PC-9 (cell line): ENCODE results near the gene OLFML2A. TPM values are rescaled to one million over a fixed set of nuclear protein-coding genes. Genes with fewer than 3 reads are reported as not detected.

Experiments used
- BruUV-seq: library from RNA; stranded (reverse); fragments of 400-500 nt; replicated peaks from 2 replicates; lab custom pipeline; 2021; lab: Mats Ljungman, UMichigan
- CTCF ChIA-PET: fragments of 300-600 bp; sonication (Branson Sonifier 250); formaldehyde crosslinking; loops from one replicate; lab custom pipeline; 2022; ENCODE audit warnings: antibody characterized with exemption; lab: Charles Lee
- POLR2A ChIA-PET: fragments of 300-600 bp; sonication (Branson Sonifier 250); formaldehyde crosslinking; loops from one replicate; lab custom pipeline; 2022; ENCODE audit warnings: antibody characterized with exemption; ENCODE audit not compliant: unreplicated experiment; lab: Charles Lee
- DNase-seq, 2 experiments: peaks; one replicate each; pipeline versions ENCODE4 v3.0.0 to v3.0.0-alpha.2; 2015 to 2022; ENCODE audit warnings: mixed read lengths in 1 of 2
- H2AFZ ChIP-seq: fragments of 200-600 bp; sonication (generic); 2 replicates; pipeline ENCODE4 v1.8.1; 2017; ENCODE audit warnings: antibody characterized with exemption
- H3F3A ChIP-seq: fragments of 200-600 bp; sonication (generic); 2 replicates; pipeline ENCODE4 v1.8.1; 2017; ENCODE audit warnings: antibody characterized with exemption, mild to moderate bottlenecking, low read depth; ENCODE audit not compliant: insufficient read depth
- H3K27ac ChIP-seq: fragments of 200-600 bp; sonication (generic); 2 replicates; pipeline ENCODE4 v1.6.1; 2016; ENCODE audit warnings: mixed run types
- H3K27me3 ChIP-seq: fragments of 200-600 bp; sonication (generic); 2 replicates; pipeline ENCODE4 v1.6.1; 2016; ENCODE audit warnings: low read depth, mixed run types; ENCODE audit not compliant: insufficient read depth
- H3K36me3 ChIP-seq: fragments of 200-600 bp; sonication (generic); 2 replicates; pipeline ENCODE4 v1.6.1; 2016; ENCODE audit warnings: low read depth, mixed run types
- H3K4me1 ChIP-seq: fragments of 200-600 bp; sonication (generic); replicated peaks from 2 replicates; pipeline ENCODE4 v1.6.1; 2016; ENCODE audit warnings: mixed run types; ENCODE audit not compliant: insufficient read depth
- H3K4me2 ChIP-seq: fragments of 200-600 bp; sonication (generic); 2 replicates; pipeline ENCODE4 v1.6.1; 2017; ENCODE audit warnings: mixed run types
- H3K4me3 ChIP-seq: fragments of 200-600 bp; sonication (generic); 2 replicates; pipeline ENCODE4 v1.6.1; 2016; ENCODE audit warnings: mixed run types
- H3K79me2 ChIP-seq: fragments of 200-600 bp; sonication (generic); 2 replicates; pipeline ENCODE4 v1.6.1; 2017; ENCODE audit warnings: low read depth, mixed run types
- H3K9me2 ChIP-seq: fragments of 200-600 bp; sonication (generic); 2 replicates; pipeline ENCODE4 v1.8.1; 2017; ENCODE audit warnings: mild to moderate bottlenecking; ENCODE audit not compliant: insufficient read depth
- H3K9me3 ChIP-seq: fragments of 200-600 bp; sonication (generic); 2 replicates; pipeline ENCODE4 v1.8.1; 2016; ENCODE audit warnings: low read depth; ENCODE audit not compliant: insufficient read depth
- H4K20me1 ChIP-seq: fragments of 200-600 bp; sonication (generic); 2 replicates; pipeline ENCODE4 v1.8.1; 2017; ENCODE audit not compliant: insufficient read depth
- CTCF ChIP-seq: fragments of 200-600 bp; sonication (generic); conservative IDR thresholded peaks from 2 replicates; pipeline ENCODE4 v1.6.1; 2017; ENCODE audit warnings: mixed run types, antibody characterized with exemption, mild to moderate bottlenecking, moderate library complexity
- EZH2 ChIP-seq: fragments of 200-600 bp; sonication (generic); IDR thresholded peaks from 2 replicates; pipeline ENCODE4 v1.8.0; 2017; ENCODE audit warnings: antibody characterized with exemption, low read depth
- intact Hi-C: fragments of 100-400 bp; cut with micrococcal nuclease; formaldehyde crosslinking; loops from one replicate; pipeline ENCODE4 v1.10.0; 2022; ENCODE audit not compliant: unreplicated experiment
- total RNA-seq: library from RNA; stranded (reverse); gene quantifications from 2 replicates; pipeline ENCODE4 v1.2.3, GENCODE V29; 2021

The OLFML2A gene
- total RNA-seq, 1 experiment from 2014 or later, result 5.7 TPM

- Histone ChIP-seq H3K4me3 (no peak overlapping the region), H3K79me2 (peaks cover 42% of the 10 kb centered on the region), H3K4me1 (peaks cover 28% of the 10 kb centered on the region), H2AFZ (no peak overlapping the region), H3F3A (peaks cover 22% of the 10 kb centered on the region), H3K4me2 (no peak overlapping the region), H4K20me1 (0 out of 2 replicates have a peak, but pooled peaks cover 5% of the 10 kb centered on the region), H3K27me3 (no peaks in the 10 kb centered on the region), H3K9me3 (no peaks in the 10 kb centered on the region), H3K9me2 (no peaks in the 10 kb centered on the region), H3K36me3 (0 out of 2 replicates have a peak, but pooled peaks cover 4% of the 10 kb centered on the region), H3K27ac (no peak overlapping the region)
- intact Hi-C loops, result no loop called here
- CTCF ChIA-PET, result no interaction called here
- TF ChIP-seq EZH2 (no peak), CTCF (no peak)
- no peak for DNase-seq
- no TSS peak for BruUV-seq
- POLR2A ChIA-PET, result no interaction called here
Observed at GRCh38 chr9:124739360-124739759, 37.6 kb upstream of the OLFML2A start.

GRCh38 chr9:124741149-124741548 is 35.8 kb upstream of the OLFML2A start:
- Histone ChIP-seq H3K4me2 (no peak overlapping the region), H3K4me3 (no peak overlapping the region), H3K9me3 (no peaks in the 10 kb centered on the region), H3K27me3 (no peaks in the 10 kb centered on the region), H3F3A (peaks cover 6% of the 10 kb centered on the region; the same call in 1 of the 2 replicates), H4K20me1 (0 out of 2 replicates have a peak, but pooled peaks cover 5% of the 10 kb centered on the region), H2AFZ (no peak overlapping the region), H3K36me3 (peaks cover 9% of the 10 kb centered on the region; the same call in 1 of the 2 replicates), H3K27ac (no peak overlapping the region), H3K4me1 (peaks cover 10% of the 10 kb centered on the region; the same call in 1 of the 2 replicates), H3K9me2 (no peaks in the 10 kb centered on the region), H3K79me2 (peaks cover 51% of the 10 kb centered on the region)
- POLR2A ChIA-PET, result interaction anchor here (0.5 kb wide), 1 partner anchor 537 kb away, joined by 12 read pairs; no protein-coding TSS in a partner anchor
- CTCF ChIA-PET, result no interaction called here
- DNase-seq, result no peak
- TF ChIP-seq CTCF (no peak), EZH2 (no peak)
- intact Hi-C loops, result no loop called here
- BruUV-seq, result no TSS peak

- Histone ChIP-seq H3K79me2 (peaks cover 55% of the 10 kb centered on the region), H3K4me1 (peaks cover 10% of the 10 kb centered on the region; the same call in 1 of the 2 replicates), H3K27ac (no peak overlapping the region), H3K27me3 (no peaks in the 10 kb centered on the region), H3F3A (peaks cover under 1% of the 10 kb centered on the region; the same call in 1 of the 2 replicates), H3K4me3 (no peak overlapping the region), H3K36me3 (peaks cover 9% of the 10 kb centered on the region; the same call in 1 of the 2 replicates), H2AFZ (no peak overlapping the region), H3K9me3 (no peaks in the 10 kb centered on the region), H4K20me1 (0 out of 2 replicates have a peak, but pooled peaks cover 5% of the 10 kb centered on the region), H3K4me2 (no peak overlapping the region), H3K9me2 (no peaks in the 10 kb centered on the region)
- intact Hi-C loops, result no loop called here
- DNase-seq, result no peak
- ChIA-PET POLR2A (interaction anchor here (0.5 kb wide), 1 partner anchor 537 kb away, joined by 12 read pairs; no protein-coding TSS in a partner anchor), CTCF (no interaction called here)
- TF ChIP-seq CTCF, result no peak
- TF ChIP-seq EZH2, result no peak
- BruUV-seq, result no TSS peak
Observed at GRCh38 chr9:124741662-124742061, 35.3 kb upstream of the OLFML2A start.
